Liver (tissue), 9 donors: ENCODE data around the gene STK33. TPM values are rescaled to one million over a fixed set of nuclear protein-coding genes. Genes with fewer than 3 reads are reported as not detected.

ENCODE experiments used
- DNase-seq: peaks from one replicate; pipeline ENCODE4 v3.0.0-alpha.2; 2017; ENCODE audit warnings: low spot score
- H3K27ac ChIP-seq, 2 donors: one replicate each; pipeline ENCODE4 v1.7.0; 2013; ENCODE audit warnings: inconsistent platforms in 2 of 2, low read length in 2 of 2, control low read depth in 1 of 2, low read depth in 1 of 2, mild to moderate bottlenecking in 1 of 2
- H3K27me3 ChIP-seq, 4 donors: one replicate each; pipeline versions ENCODE4 v1.6.1 to v1.7.0; 2013; ENCODE audit warnings: low read length in 3 of 4, inconsistent platforms in 1 of 4, mild to moderate bottlenecking in 1 of 4, moderate library complexity in 1 of 4; ENCODE audit not compliant: control insufficient read depth in 4 of 4, insufficient read depth in 4 of 4
- H3K36me3 ChIP-seq, 4 donors: one replicate each; pipeline versions ENCODE4 v1.6.1 to v1.7.0; 2013; ENCODE audit warnings: low read length in 3 of 4, mild to moderate bottlenecking in 3 of 4, low read depth in 1 of 4, moderate library complexity in 1 of 4; ENCODE audit not compliant: control insufficient read depth in 4 of 4, insufficient read depth in 3 of 4
- H3K4me1 ChIP-seq, 4 donors: one replicate each; pipeline versions ENCODE4 v1.6.1 to v1.7.0; 2013; ENCODE audit warnings: low read length in 3 of 4, mild to moderate bottlenecking in 3 of 4, moderate library complexity in 1 of 4; ENCODE audit not compliant: control insufficient read depth in 4 of 4, insufficient read depth in 4 of 4
- H3K4me3 ChIP-seq, 3 donors: one replicate each; pipeline versions ENCODE4 v1.6.1 to v1.7.0; 2013; ENCODE audit warnings: low read length in 3 of 3, control low read depth in 1 of 3, low read depth in 1 of 3, mild to moderate bottlenecking in 1 of 3
- H3K9ac ChIP-seq, 2 donors: one replicate each; pipeline ENCODE4 v1.7.0; 2013; ENCODE audit warnings: low read length in 2 of 2, mild to moderate bottlenecking in 2 of 2, moderate library complexity in 2 of 2, control low read depth in 1 of 2, low read depth in 1 of 2
- H3K9me3 ChIP-seq, 4 donors: one replicate each; pipeline versions ENCODE4 v1.6.1 to v1.7.0; 2013; ENCODE audit warnings: low read length in 3 of 4; ENCODE audit not compliant: control insufficient read depth in 4 of 4
- ATF3 ChIP-seq: IDR thresholded peaks from 2 replicates; pipeline ENCODE4 v1.6.1; 2016; ENCODE audit warnings: antibody characterized with exemption
- EGR1 ChIP-seq, 2 donors: IDR thresholded peaks; 2 replicates each; pipeline ENCODE4 v1.6.1; 2016 to 2018; ENCODE audit warnings: antibody characterized with exemption in 2 of 2, low read depth in 2 of 2
- FOXA1 ChIP-seq: IDR thresholded peaks from 2 replicates; pipeline ENCODE4 v1.6.1; 2016; ENCODE audit warnings: antibody characterized with exemption
- FOXA2 ChIP-seq: IDR thresholded peaks from 2 replicates; pipeline ENCODE4 v1.6.1; 2016; ENCODE audit warnings: antibody characterized with exemption
- GABPA ChIP-seq, 2 donors: IDR thresholded peaks in 1 of 2; conservative IDR thresholded peaks in 1 of 2; 2 replicates each; pipeline ENCODE4 v1.6.1; 2016; ENCODE audit warnings: antibody characterized with exemption in 2 of 2, mild to moderate bottlenecking in 1 of 2, moderate library complexity in 1 of 2
- HNF4A ChIP-seq, 2 donors: conservative IDR thresholded peaks; 2 replicates each; pipeline ENCODE4 v1.6.1; 2016; ENCODE audit warnings: antibody characterized with exemption in 2 of 2, mild to moderate bottlenecking in 2 of 2
- HNF4G ChIP-seq: IDR thresholded peaks from 2 replicates; pipeline ENCODE4 v1.6.1; 2016; ENCODE audit warnings: antibody characterized with exemption
- JUND ChIP-seq, 2 donors: IDR thresholded peaks; 2 replicates each; pipeline ENCODE4 v1.6.1; 2016; ENCODE audit warnings: antibody characterized with exemption in 2 of 2
- NR2F2 ChIP-seq: IDR thresholded peaks from 2 replicates; pipeline ENCODE4 v1.6.1; 2016; ENCODE audit warnings: antibody characterized with exemption
- RAD21 ChIP-seq, 2 donors: IDR thresholded peaks; 2 replicates each; pipeline ENCODE4 v1.6.1; 2016; ENCODE audit warnings: antibody characterized with exemption in 2 of 2, mild to moderate bottlenecking in 2 of 2
- RXRA ChIP-seq, 2 donors: IDR thresholded peaks; 2 replicates each; pipeline ENCODE4 v1.6.1; 2017 to 2018; ENCODE audit warnings: antibody characterized with exemption in 2 of 2, mild to moderate bottlenecking in 1 of 2
- SP1 ChIP-seq: IDR thresholded peaks from 2 replicates; pipeline ENCODE4 v1.6.1; 2018; ENCODE audit warnings: antibody characterized with exemption, mild to moderate bottlenecking
- TAF1 ChIP-seq: conservative IDR thresholded peaks from 2 replicates; pipeline ENCODE4 v1.6.1; 2016; ENCODE audit warnings: antibody characterized with exemption, mild to moderate bottlenecking
- YY1 ChIP-seq: IDR thresholded peaks from 2 replicates; pipeline ENCODE4 v1.6.1; 2016; ENCODE audit warnings: antibody characterized with exemption, mild to moderate bottlenecking
- ZBTB33 ChIP-seq: IDR thresholded peaks from 2 replicates; pipeline ENCODE4 v1.6.1; 2016; ENCODE audit warnings: antibody characterized with exemption
- WGBS: extraction: QIAGEN DNeasy Blood & Tissue Kit; methylation state at CpG from one replicate; pipeline ENCODE4 v1.1.7; 2013; 5-methylcytosine and 5-hydroxymethylcytosine counted together
- polyA plus RNA-seq, 2 donors: library from polyadenylated mRNA; stranded (reverse) in 1 of 2; unstranded in 1 of 2; fragments of 200-250 nt in 1 of 2; fragments of >200 nt in 1 of 2; fragmentation: Nextera tagmentation in 1 of 2; extraction: Ambion mirVana in 1 of 2; gene quantifications; one replicate each; pipeline versions ENCODE4 v1.2.1 to v1.2.3, GENCODE V29; 2013 to 2015
- total RNA-seq, 2 donors: library from RNA; depleted of rRNA; stranded (reverse); fragments of >200 nt; gene quantifications; one replicate each; pipeline ENCODE4 v1.2.3, GENCODE V29; 2014
- TF ChIP-seq, protein P1 (sequence below): IDR thresholded peaks from 2 replicates; pipeline ENCODE4 v1.6.1; 2016; ENCODE audit warnings: antibody characterized with exemption
- TF ChIP-seq, protein P2 (sequence below): fragments of 150-350 bp; IDR thresholded peaks from 2 replicates; pipeline ENCODE4 v1.5.1; 2017; ENCODE audit warnings: improper control_type of control experiment, low read depth, low read length; ENCODE audit not compliant: missing input control
- TF ChIP-seq, protein P3 (sequence below): IDR thresholded peaks from 2 replicates; pipeline ENCODE4 v1.6.1; 2016; ENCODE audit warnings: antibody characterized with exemption, mild to moderate bottlenecking
- donor health status: healthy.
- donor health status: healthy.
- donor health status: healthy.
- donor health status: healthy.
- donor health status: healthy.

Gene STK33
- total and polyA plus RNA-seq, 4 donors: 0.09 to 1.1 (median 0.52) TPM

- TF ChIP-seq ATF3: no peak
- no peak for TF ChIP-seq EGR1 (IDR thresholded peaks at IDR 0.05; ENCODE audit: low read depth in 2 of 2)
- TF ChIP-seq TAF1: no peak
- TF ChIP-seq ZBTB33: no peak
Observed at GRCh38 chr11:8613036-8613435, 19.0 kb upstream of the STK33 start (continued).

DNA sequence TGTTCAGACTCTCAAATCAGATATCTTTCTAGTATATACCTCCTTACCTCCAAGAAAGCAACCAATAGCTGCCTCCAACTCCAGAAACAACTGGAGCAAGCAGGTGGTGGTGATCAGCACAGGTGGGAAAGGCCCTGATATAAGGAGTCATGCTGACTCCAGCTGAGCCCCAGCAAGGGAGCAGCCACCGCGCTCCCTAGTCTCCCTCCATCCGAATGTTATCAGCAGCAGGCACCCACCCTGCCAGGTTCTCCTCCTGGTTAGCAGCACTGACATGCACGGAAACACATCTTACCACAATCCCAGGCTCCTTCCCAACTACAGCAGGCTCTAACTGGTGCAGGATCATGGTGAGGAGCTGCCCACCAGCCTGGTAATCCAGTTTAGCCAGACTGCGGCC lies 18.5 kb upstream of the STK33 start:
- no peak overlapping the region for H3K27ac ChIP-seq
- no peaks in the 10 kb centered on the region for H3K4me1 ChIP-seq
- TF ChIP-seq ZBTB33 (no peak), RAD21 (IDR thresholded peaks at IDR 0.05) (no peak), TAF1 (no peak), NR2F2 (no peak), EGR1 (IDR thresholded peaks at IDR 0.05; ENCODE audit: low read depth in 2 of 2) (no peak), HNF4A (conservative IDR thresholded peaks at IDR 0.05) (no peak), FOXA2 (no peak), SP1 (no peak), HNF4G (no peak), JUND (IDR thresholded peaks at IDR 0.05) (no peak), YY1 (no peak), GABPA (IDR thresholded peaks at IDR 0.05 in 1 of 2, conservative IDR thresholded peaks at IDR 0.05 in 1 of 2) (no peak), RXRA (IDR thresholded peaks at IDR 0.05) (no peak), ATF3 (no peak), FOXA1 (no peak)
- TF ChIP-seq, protein P1, sequence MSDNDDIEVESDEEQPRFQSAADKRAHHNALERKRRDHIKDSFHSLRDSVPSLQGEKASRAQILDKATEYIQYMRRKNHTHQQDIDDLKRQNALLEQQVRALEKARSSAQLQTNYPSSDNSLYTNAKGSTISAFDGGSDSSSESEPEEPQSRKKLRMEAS: no peak
- TF ChIP-seq, protein P2, sequence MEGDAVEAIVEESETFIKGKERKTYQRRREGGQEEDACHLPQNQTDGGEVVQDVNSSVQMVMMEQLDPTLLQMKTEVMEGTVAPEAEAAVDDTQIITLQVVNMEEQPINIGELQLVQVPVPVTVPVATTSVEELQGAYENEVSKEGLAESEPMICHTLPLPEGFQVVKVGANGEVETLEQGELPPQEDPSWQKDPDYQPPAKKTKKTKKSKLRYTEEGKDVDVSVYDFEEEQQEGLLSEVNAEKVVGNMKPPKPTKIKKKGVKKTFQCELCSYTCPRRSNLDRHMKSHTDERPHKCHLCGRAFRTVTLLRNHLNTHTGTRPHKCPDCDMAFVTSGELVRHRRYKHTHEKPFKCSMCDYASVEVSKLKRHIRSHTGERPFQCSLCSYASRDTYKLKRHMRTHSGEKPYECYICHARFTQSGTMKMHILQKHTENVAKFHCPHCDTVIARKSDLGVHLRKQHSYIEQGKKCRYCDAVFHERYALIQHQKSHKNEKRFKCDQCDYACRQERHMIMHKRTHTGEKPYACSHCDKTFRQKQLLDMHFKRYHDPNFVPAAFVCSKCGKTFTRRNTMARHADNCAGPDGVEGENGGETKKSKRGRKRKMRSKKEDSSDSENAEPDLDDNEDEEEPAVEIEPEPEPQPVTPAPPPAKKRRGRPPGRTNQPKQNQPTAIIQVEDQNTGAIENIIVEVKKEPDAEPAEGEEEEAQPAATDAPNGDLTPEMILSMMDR: no peak
- TF ChIP-seq, protein P3, sequence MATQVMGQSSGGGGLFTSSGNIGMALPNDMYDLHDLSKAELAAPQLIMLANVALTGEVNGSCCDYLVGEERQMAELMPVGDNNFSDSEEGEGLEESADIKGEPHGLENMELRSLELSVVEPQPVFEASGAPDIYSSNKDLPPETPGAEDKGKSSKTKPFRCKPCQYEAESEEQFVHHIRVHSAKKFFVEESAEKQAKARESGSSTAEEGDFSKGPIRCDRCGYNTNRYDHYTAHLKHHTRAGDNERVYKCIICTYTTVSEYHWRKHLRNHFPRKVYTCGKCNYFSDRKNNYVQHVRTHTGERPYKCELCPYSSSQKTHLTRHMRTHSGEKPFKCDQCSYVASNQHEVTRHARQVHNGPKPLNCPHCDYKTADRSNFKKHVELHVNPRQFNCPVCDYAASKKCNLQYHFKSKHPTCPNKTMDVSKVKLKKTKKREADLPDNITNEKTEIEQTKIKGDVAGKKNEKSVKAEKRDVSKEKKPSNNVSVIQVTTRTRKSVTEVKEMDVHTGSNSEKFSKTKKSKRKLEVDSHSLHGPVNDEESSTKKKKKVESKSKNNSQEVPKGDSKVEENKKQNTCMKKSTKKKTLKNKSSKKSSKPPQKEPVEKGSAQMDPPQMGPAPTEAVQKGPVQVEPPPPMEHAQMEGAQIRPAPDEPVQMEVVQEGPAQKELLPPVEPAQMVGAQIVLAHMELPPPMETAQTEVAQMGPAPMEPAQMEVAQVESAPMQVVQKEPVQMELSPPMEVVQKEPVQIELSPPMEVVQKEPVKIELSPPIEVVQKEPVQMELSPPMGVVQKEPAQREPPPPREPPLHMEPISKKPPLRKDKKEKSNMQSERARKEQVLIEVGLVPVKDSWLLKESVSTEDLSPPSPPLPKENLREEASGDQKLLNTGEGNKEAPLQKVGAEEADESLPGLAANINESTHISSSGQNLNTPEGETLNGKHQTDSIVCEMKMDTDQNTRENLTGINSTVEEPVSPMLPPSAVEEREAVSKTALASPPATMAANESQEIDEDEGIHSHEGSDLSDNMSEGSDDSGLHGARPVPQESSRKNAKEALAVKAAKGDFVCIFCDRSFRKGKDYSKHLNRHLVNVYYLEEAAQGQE: no peak
- 95% methylated on average over 5 of the region's 5 CpGs for WGBS
- H3K9me3 ChIP-seq: no peaks in the 10 kb centered on the region
- H3K4me3 ChIP-seq: no peak overlapping the region
- H3K9ac ChIP-seq: no peak overlapping the region
- no peaks in the 10 kb centered on the region for H3K27me3 ChIP-seq
- no peak for DNase-seq
- peaks cover 3 to 26% (median 9%) of the 10 kb centered on the region in 4 donors for H3K36me3 ChIP-seq
